K562 (cell line): Measurements from ENCODE around the gene ABCB6. TPM values are rescaled to one million over a fixed set of nuclear protein-coding genes. Genes with fewer than 3 reads are reported as not detected.

Experiments used
- HMG20A ChIP-seq: fragments of 450-650 bp; formaldehyde crosslinking; conservative IDR thresholded peaks from 2 replicates; pipeline ENCODE4 v1.4.0; 2020; ENCODE audit warnings: mild to moderate bottlenecking, mixed read lengths
- NCOR1 ChIP-seq: fragments of 450-650 bp; IDR thresholded peaks from 2 replicates; pipeline ENCODE4 v1.6.1; 2016; ENCODE audit warnings: mild to moderate bottlenecking, moderate library complexity
- POLR2H ChIP-seq: IDR thresholded peaks from 2 replicates; pipeline ENCODE4 v1.6.1; 2016; ENCODE audit warnings: missing genetic modification characterization, low read depth, mild to moderate bottlenecking, control low read depth, missing compliant biosample characterization, moderate library complexity
- SETDB1 ChIP-seq: IDR thresholded peaks from one replicate; pipeline ENCODE4 v1.6.1; 2012; ENCODE audit warnings: low read length, control low read depth, inconsistent platforms
- ZNF140 ChIP-seq: fragments of 250-450 bp; sonication (Bioruptor Pico); IDR thresholded peaks from 2 replicates; pipeline ENCODE4 v1.8.0; 2021; ENCODE audit warnings: moderate library complexity, mild to moderate bottlenecking, inconsistent platforms
- ZNF431 ChIP-seq: sonication (generic); formaldehyde crosslinking; IDR thresholded peaks from 2 replicates; pipeline ENCODE4 v1.8.0; 2022; ENCODE audit warnings: mild to moderate bottlenecking, missing genetic modification reagents
- ZNF583 ChIP-seq: fragments of 250-450 bp; sonication (Bioruptor Pico); IDR thresholded peaks from 2 replicates; pipeline ENCODE4 v1.4.0; 2020
- ZSCAN32 ChIP-seq: fragments of 450-650 bp; formaldehyde crosslinking; IDR thresholded peaks from 2 replicates; pipeline ENCODE4 v1.4.0; 2020; ENCODE audit warnings: mild to moderate bottlenecking, moderate library complexity
- polyA plus RNA-seq, 8 experiments: library from polyadenylated mRNA; depleted of rRNA in 4 of 8; stranded (reverse) in 5 of 8; unstranded in 3 of 8; fragments of >200 nt; fragmentation: Nextera tagmentation in 2 of 8; fragmentation: Illumina TruSeq in 1 of 8; extraction: Ambion mirVana in 2 of 8; extraction: Trizol in 1 of 8; gene quantifications; 2 replicates each; pipeline versions ENCODE4 v1.2.1 to v1.2.3, GENCODE V29; 2011 to 2014; ENCODE audit warnings: inconsistent platforms in 1 of 8, missing spikeins in 1 of 8
- total RNA-seq, 7 experiments: library from RNA; depleted of rRNA in 6 of 7; stranded (reverse); fragments of >200 nt in 6 of 7; fragmentation: Illumina TruSeq in 2 of 7; extraction: Trizol in 2 of 7; gene quantifications; 2 replicates each; pipeline versions ENCODE4 v1.2.1 to v1.2.3, GENCODE V29; 2011 to 2021; ENCODE audit warnings: low replicate concordance in 1 of 7
- TF ChIP-seq, protein P1 (sequence below), 2 experiments: fragments of 150-350 bp in 1 of 2; IDR thresholded peaks; 2 replicates each; pipeline ENCODE4 v1.6.1; 2012 to 2016; ENCODE audit warnings: low read depth in 2 of 2, low read length in 2 of 2, mild to moderate bottlenecking in 1 of 2, moderate library complexity in 1 of 2
- TF ChIP-seq, protein P2 (sequence below): fragments of 250-450 bp; sonication (Bioruptor Pico); IDR thresholded peaks from 2 replicates; pipeline ENCODE4 v1.8.0; 2021; ENCODE audit warnings: moderate library complexity, mild to moderate bottlenecking, inconsistent platforms
- TF ChIP-seq, protein P3 (sequence below): fragments of 450-650 bp; IDR thresholded peaks from 2 replicates; pipeline ENCODE4 v1.7.0; 2016; ENCODE audit warnings: borderline replicate concordance
- TF ChIP-seq, protein P4 (sequence below): fragments of 450-650 bp; IDR thresholded peaks from 2 replicates; pipeline ENCODE4 v1.6.1; 2016; ENCODE audit warnings: low read depth

Gene ABCB6
- total and polyA plus RNA-seq, 9 of the 15 experiments (the other 6 are each of a cell fraction or from before 2014, with no cell fraction given), result 3.7 to 29.8 (median 16.8) TPM

DNA sequence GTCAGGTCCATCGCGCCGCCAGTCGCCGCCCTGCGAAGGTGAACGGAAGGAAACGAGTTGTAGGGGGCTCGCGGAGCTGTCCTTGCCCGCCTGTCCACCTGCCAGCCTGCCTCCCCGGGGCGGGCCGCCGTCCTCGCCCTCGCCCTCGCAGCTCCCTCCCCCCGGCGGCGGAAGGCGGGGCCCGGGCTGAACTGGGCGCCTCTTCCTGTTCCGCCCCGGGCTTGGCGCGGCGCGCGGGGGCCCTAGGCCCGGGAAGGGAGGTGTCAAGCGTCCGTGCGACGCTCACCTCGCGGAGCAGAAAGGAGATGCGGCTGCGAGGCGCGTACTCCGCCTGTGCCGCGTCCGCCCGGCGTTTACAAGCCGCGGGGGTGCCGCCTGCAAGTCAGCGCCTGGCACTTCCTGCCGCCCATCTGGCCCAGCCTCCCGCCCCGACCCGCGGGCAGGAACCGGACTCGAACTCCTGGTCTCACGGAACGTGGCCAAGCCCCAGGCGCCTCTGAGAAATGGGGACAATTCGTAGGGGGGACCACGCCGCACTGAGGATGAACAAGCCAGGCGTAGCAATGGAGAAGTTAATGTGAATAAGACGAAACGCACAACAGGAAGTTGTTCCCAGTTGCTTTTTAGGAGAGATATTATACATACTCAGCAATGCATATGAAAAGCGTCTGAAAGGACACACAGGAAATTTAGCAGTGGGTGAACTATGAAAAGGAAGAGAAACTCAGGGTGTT lies 41.8 kb downstream of the ABCB6 start, which contains the start of gene CNPPD1 (continued):
- TF ChIP-seq, protein P1, sequence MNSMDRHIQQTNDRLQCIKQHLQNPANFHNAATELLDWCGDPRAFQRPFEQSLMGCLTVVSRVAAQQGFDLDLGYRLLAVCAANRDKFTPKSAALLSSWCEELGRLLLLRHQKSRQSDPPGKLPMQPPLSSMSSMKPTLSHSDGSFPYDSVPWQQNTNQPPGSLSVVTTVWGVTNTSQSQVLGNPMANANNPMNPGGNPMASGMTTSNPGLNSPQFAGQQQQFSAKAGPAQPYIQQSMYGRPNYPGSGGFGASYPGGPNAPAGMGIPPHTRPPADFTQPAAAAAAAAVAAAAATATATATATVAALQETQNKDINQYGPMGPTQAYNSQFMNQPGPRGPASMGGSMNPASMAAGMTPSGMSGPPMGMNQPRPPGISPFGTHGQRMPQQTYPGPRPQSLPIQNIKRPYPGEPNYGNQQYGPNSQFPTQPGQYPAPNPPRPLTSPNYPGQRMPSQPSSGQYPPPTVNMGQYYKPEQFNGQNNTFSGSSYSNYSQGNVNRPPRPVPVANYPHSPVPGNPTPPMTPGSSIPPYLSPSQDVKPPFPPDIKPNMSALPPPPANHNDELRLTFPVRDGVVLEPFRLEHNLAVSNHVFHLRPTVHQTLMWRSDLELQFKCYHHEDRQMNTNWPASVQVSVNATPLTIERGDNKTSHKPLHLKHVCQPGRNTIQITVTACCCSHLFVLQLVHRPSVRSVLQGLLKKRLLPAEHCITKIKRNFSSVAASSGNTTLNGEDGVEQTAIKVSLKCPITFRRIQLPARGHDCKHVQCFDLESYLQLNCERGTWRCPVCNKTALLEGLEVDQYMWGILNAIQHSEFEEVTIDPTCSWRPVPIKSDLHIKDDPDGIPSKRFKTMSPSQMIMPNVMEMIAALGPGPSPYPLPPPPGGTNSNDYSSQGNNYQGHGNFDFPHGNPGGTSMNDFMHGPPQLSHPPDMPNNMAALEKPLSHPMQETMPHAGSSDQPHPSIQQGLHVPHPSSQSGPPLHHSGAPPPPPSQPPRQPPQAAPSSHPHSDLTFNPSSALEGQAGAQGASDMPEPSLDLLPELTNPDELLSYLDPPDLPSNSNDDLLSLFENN (IDR thresholded peaks at IDR 0.05; ENCODE audit: low read depth in 2 of 2, low read length in 2 of 2), result no peak
- TF ChIP-seq NCOR1, result peak; percentile 18; the same call in 1 of the 2 replicates
- no peak for TF ChIP-seq ZNF583 (CRISPR knock-in tag)
- TF ChIP-seq, protein P2, sequence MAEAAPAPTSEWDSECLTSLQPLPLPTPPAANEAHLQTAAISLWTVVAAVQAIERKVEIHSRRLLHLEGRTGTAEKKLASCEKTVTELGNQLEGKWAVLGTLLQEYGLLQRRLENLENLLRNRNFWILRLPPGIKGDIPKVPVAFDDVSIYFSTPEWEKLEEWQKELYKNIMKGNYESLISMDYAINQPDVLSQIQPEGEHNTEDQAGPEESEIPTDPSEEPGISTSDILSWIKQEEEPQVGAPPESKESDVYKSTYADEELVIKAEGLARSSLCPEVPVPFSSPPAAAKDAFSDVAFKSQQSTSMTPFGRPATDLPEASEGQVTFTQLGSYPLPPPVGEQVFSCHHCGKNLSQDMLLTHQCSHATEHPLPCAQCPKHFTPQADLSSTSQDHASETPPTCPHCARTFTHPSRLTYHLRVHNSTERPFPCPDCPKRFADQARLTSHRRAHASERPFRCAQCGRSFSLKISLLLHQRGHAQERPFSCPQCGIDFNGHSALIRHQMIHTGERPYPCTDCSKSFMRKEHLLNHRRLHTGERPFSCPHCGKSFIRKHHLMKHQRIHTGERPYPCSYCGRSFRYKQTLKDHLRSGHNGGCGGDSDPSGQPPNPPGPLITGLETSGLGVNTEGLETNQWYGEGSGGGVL, result no peak
- no peak for TF ChIP-seq ZNF431 (CRISPR knock-in tag)
- TF ChIP-seq, protein P3, sequence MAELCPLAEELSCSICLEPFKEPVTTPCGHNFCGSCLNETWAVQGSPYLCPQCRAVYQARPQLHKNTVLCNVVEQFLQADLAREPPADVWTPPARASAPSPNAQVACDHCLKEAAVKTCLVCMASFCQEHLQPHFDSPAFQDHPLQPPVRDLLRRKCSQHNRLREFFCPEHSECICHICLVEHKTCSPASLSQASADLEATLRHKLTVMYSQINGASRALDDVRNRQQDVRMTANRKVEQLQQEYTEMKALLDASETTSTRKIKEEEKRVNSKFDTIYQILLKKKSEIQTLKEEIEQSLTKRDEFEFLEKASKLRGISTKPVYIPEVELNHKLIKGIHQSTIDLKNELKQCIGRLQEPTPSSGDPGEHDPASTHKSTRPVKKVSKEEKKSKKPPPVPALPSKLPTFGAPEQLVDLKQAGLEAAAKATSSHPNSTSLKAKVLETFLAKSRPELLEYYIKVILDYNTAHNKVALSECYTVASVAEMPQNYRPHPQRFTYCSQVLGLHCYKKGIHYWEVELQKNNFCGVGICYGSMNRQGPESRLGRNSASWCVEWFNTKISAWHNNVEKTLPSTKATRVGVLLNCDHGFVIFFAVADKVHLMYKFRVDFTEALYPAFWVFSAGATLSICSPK, result no peak
- TF ChIP-seq HMG20A (CRISPR knock-in tag), result no peak
- TF ChIP-seq POLR2H, result no peak; the same call in 1 of the 2 replicates
- no peak for TF ChIP-seq ZSCAN32
- no peak for TF ChIP-seq ZNF140 (CRISPR knock-in tag)
- TF ChIP-seq, protein P4, sequence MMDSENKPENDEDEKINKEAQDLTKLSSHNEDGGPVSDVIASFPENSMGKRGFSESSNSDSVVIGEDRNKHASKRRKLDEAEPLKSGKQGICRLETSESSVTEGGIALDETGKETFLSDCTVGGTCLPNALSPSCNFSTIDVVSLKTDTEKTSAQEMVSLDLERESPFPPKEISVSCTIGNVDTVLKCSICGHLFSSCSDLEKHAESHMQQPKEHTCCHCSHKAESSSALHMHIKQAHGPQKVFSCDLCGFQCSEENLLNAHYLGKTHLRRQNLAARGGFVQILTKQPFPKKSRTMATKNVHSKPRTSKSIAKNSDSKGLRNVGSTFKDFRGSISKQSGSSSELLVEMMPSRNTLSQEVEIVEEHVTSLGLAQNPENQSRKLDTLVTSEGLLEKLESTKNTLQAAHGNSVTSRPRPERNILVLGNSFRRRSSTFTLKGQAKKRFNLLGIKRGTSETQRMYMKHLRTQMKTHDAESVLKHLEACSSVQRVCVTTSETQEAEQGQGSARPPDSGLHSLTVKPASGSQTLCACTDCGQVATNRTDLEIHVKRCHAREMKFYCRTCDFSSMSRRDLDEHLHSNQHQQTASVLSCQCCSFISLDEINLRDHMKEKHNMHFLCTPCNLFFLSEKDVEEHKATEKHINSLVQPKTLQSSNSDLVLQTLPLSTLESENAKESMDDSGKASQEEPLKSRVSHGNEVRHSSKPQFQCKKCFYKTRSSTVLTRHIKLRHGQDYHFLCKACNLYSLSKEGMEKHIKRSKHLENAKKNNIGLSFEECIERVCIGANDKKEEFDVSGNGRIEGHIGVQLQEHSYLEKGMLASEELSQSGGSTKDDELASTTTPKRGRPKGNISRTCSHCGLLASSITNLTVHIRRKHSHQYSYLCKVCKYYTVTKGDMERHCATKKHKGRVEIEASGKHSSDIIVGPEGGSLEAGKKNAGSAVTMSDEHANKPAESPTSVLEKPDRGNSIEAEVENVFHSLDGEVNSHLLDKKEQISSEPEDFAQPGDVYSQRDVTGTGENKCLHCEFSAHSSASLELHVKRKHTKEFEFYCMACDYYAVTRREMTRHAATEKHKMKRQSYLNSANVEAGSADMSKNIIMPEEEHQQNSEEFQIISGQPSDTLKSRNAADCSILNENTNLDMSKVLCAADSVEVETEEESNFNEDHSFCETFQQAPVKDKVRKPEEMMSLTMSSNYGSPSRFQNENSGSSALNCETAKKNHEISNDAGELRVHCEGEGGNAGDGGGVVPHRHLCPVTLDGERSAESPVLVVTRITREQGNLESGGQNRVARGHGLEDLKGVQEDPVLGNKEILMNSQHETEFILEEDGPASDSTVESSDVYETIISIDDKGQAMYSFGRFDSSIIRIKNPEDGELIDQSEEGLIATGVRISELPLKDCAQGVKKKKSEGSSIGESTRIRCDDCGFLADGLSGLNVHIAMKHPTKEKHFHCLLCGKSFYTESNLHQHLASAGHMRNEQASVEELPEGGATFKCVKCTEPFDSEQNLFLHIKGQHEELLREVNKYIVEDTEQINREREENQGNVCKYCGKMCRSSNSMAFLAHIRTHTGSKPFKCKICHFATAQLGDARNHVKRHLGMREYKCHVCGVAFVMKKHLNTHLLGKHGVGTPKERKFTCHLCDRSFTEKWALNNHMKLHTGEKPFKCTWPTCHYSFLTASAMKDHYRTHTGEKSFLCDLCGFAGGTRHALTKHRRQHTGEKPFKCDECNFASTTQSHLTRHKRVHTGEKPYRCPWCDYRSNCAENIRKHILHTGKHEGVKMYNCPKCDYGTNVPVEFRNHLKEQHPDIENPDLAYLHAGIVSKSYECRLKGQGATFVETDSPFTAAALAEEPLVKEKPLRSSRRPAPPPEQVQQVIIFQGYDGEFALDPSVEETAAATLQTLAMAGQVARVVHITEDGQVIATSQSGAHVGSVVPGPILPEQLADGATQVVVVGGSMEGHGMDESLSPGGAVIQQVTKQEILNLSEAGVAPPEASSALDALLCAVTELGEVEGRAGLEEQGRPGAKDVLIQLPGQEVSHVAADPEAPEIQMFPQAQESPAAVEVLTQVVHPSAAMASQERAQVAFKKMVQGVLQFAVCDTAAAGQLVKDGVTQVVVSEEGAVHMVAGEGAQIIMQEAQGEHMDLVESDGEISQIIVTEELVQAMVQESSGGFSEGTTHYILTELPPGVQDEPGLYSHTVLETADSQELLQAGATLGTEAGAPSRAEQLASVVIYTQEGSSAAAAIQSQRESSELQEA, result no peak
- no peak for TF ChIP-seq SETDB1
